ENCODE measurements around the gene PCED1A.
A peak's percentile ranks its signal among the peaks of the same experiment; 100 is the strongest.
"Not testable (repeated sequence)": the region's sequence is repeated elsewhere in the genome, so short reads cannot be mapped to it uniquely, and the experiment has no call there.

Gene PCED1A

GRCh38 chr20:2807929-2808328 lies 32.5 kb downstream of the PCED1A start:
- H3K9me3 ChIP-seq (ENCODE audit: control extremely low read depth in 1 of 5, control insufficient read depth in 4 of 5, insufficient read depth in 2 of 5, low read depth in 1 of 5, low read length in 4 of 5); H3K27ac ChIP-seq (ENCODE audit: insufficient read depth in 1 of 2, low read depth in 1 of 2, low read length in 2 of 2, poor library complexity in 1 of 2, severe bottlenecking in 2 of 2); POLR2A ChIA-PET; H3K36me3 ChIP-seq (ENCODE audit: control insufficient read depth in 4 of 4, insufficient read depth in 4 of 4, low read length in 3 of 4); CTCF ChIA-PET; DNase-seq; H3K4me3 ChIP-seq (ENCODE audit: control insufficient read depth in 1 of 7, extremely low read depth in 1 of 7, insufficient read depth in 4 of 7, low read depth in 2 of 7, low read length in 6 of 7): not testable (repeated sequence)
- H3K27me3 ChIP-seq (replicated peaks in 2 of 5; ENCODE audit: control insufficient read depth in 4 of 5, insufficient read depth in 5 of 5, low read length in 4 of 5), result peaks cover 2 to 28% (median 12%) of the 10 kb centered on the region in 5 experiments
- 100% methylated on average over 4 of the region's 9 CpGs for WGBS (ENCODE audit: insufficient coverage)
- H3K4me1 ChIP-seq (ENCODE audit: control extremely low read depth in 1 of 4, control insufficient read depth in 4 of 4, insufficient read depth in 4 of 4, low read length in 3 of 4), result peaks cover 0 to 11% (median 3%) of the 10 kb centered on the region in 4 experiments

GRCh38 chr20:2807019-2807418 lies 33.4 kb downstream of the PCED1A start:
- no peak for DNase-seq
- CTCF ChIA-PET, result no interaction called here
- no peak overlapping the region for H3K4me3 ChIP-seq (ENCODE audit: control insufficient read depth in 1 of 7, extremely low read depth in 1 of 7, insufficient read depth in 4 of 7, low read depth in 2 of 7, low read length in 6 of 7)
- H3K36me3 ChIP-seq (ENCODE audit: control insufficient read depth in 4 of 4, insufficient read depth in 4 of 4, low read length in 3 of 4), result no peaks in the 10 kb centered on the region
- WGBS (ENCODE audit: insufficient coverage), result 100% methylated on average over 3 of the region's 4 CpGs
- no peak overlapping the region for H3K27ac ChIP-seq (ENCODE audit: insufficient read depth in 1 of 2, low read depth in 1 of 2, low read length in 2 of 2, poor library complexity in 1 of 2, severe bottlenecking in 2 of 2)
- peaks cover 0 to 5% (median 0%) of the 10 kb centered on the region in 5 experiments for H3K9me3 ChIP-seq (ENCODE audit: control extremely low read depth in 1 of 5, control insufficient read depth in 4 of 5, insufficient read depth in 2 of 5, low read depth in 1 of 5, low read length in 4 of 5)
- peaks cover 0 to 14% (median 5%) of the 10 kb centered on the region in 4 experiments for H3K4me1 ChIP-seq (ENCODE audit: control extremely low read depth in 1 of 4, control insufficient read depth in 4 of 4, insufficient read depth in 4 of 4, low read length in 3 of 4)
- peaks cover 2 to 28% (median 12%) of the 10 kb centered on the region in 5 experiments for H3K27me3 ChIP-seq (replicated peaks in 2 of 5; ENCODE audit: control insufficient read depth in 4 of 5, insufficient read depth in 5 of 5, low read length in 4 of 5)
- POLR2A ChIA-PET, result no interaction called here

- ChIA-PET CTCF (no interaction called here), POLR2A (interaction anchor here (0.7 kb wide), 1 partner anchor 13 kb away, joined by 3 read pairs; no protein-coding TSS in a partner anchor)
- WGBS (ENCODE audit: insufficient coverage), result 98% methylated on average over 4 of the region's 4 CpGs
- DNase-seq, result no peak
- Histone ChIP-seq H3K4me3 (ENCODE audit: control insufficient read depth in 1 of 7, extremely low read depth in 1 of 7, insufficient read depth in 4 of 7, low read depth in 2 of 7, low read length in 6 of 7) (no peak overlapping the region), H3K36me3 (ENCODE audit: control insufficient read depth in 4 of 4, insufficient read depth in 4 of 4, low read length in 3 of 4) (no peaks in the 10 kb centered on the region), H3K27me3 (replicated peaks in 2 of 5; ENCODE audit: control insufficient read depth in 4 of 5, insufficient read depth in 5 of 5, low read length in 4 of 5) (peaks cover 2 to 28% (median 12%) of the 10 kb centered on the region in 5 experiments), H3K9me3 (ENCODE audit: control extremely low read depth in 1 of 5, control insufficient read depth in 4 of 5, insufficient read depth in 2 of 5, low read depth in 1 of 5, low read length in 4 of 5) (peaks cover 0 to 3% (median 0%) of the 10 kb centered on the region in 5 experiments), H3K27ac (ENCODE audit: insufficient read depth in 1 of 2, low read depth in 1 of 2, low read length in 2 of 2, poor library complexity in 1 of 2, severe bottlenecking in 2 of 2) (no peak overlapping the region), H3K4me1 (ENCODE audit: control extremely low read depth in 1 of 4, control insufficient read depth in 4 of 4, insufficient read depth in 4 of 4, low read length in 3 of 4) (peaks cover 0 to 21% (median 11%) of the 10 kb centered on the region in 4 experiments)
These were observed 34.1 kb downstream of the PCED1A start for GRCh38 chr20:2806351-2806701.

GRCh38 chr20:2805689-2806350 lies 34.6 kb downstream of the PCED1A start:
- Histone ChIP-seq H3K27ac (ENCODE audit: insufficient read depth in 1 of 2, low read depth in 1 of 2, low read length in 2 of 2, poor library complexity in 1 of 2, severe bottlenecking in 2 of 2) (no peak overlapping the region), H3K27me3 (replicated peaks in 2 of 5; ENCODE audit: control insufficient read depth in 4 of 5, insufficient read depth in 5 of 5, low read length in 4 of 5) (peaks cover 2 to 28% (median 12%) of the 10 kb centered on the region in 5 experiments), H3K9me3 (ENCODE audit: control extremely low read depth in 1 of 5, control insufficient read depth in 4 of 5, insufficient read depth in 2 of 5, low read depth in 1 of 5, low read length in 4 of 5) (no peaks in the 10 kb centered on the region), H3K4me1 (ENCODE audit: control extremely low read depth in 1 of 4, control insufficient read depth in 4 of 4, insufficient read depth in 4 of 4, low read length in 3 of 4) (peaks cover 0 to 26% (median 16%) of the 10 kb centered on the region in 4 experiments), H3K36me3 (ENCODE audit: control insufficient read depth in 4 of 4, insufficient read depth in 4 of 4, low read length in 3 of 4) (no peaks in the 10 kb centered on the region), H3K4me3 (ENCODE audit: control insufficient read depth in 1 of 7, extremely low read depth in 1 of 7, insufficient read depth in 4 of 7, low read depth in 2 of 7, low read length in 6 of 7) (no peak overlapping the region)
- no peak for DNase-seq
- 68% methylated on average over 20 of the region's 22 CpGs for WGBS (ENCODE audit: insufficient coverage)
- ChIA-PET POLR2A (interaction anchor here (0.6 to 0.7 kb wide), 2 partner anchors 12 to 95 kb away, joined by 3 read pairs; no protein-coding TSS in a partner anchor), CTCF (no interaction called here)

GRCh38 chr20:2804852-2805688 lies 35.4 kb downstream of the PCED1A start:
- Histone ChIP-seq H3K36me3 (ENCODE audit: control insufficient read depth in 4 of 4, insufficient read depth in 4 of 4, low read length in 3 of 4) (no peaks in the 10 kb centered on the region), H3K4me3 (ENCODE audit: control insufficient read depth in 1 of 7, extremely low read depth in 1 of 7, insufficient read depth in 4 of 7, low read depth in 2 of 7, low read length in 6 of 7) (peak overlapping the region in 3 of 7 experiments; percentile 38 to 45 (median 43)), H3K27me3 (replicated peaks in 2 of 5; ENCODE audit: control insufficient read depth in 4 of 5, insufficient read depth in 5 of 5, low read length in 4 of 5) (peaks cover 2 to 28% (median 12%) of the 10 kb centered on the region in 5 experiments), H3K9me3 (ENCODE audit: control extremely low read depth in 1 of 5, control insufficient read depth in 4 of 5, insufficient read depth in 2 of 5, low read depth in 1 of 5, low read length in 4 of 5) (no peaks in the 10 kb centered on the region), H3K4me1 (ENCODE audit: control extremely low read depth in 1 of 4, control insufficient read depth in 4 of 4, insufficient read depth in 4 of 4, low read length in 3 of 4) (peaks cover 0 to 28% (median 19%) of the 10 kb centered on the region in 4 experiments), H3K27ac (ENCODE audit: insufficient read depth in 1 of 2, low read depth in 1 of 2, low read length in 2 of 2, poor library complexity in 1 of 2, severe bottlenecking in 2 of 2) (no peak overlapping the region)
- WGBS (ENCODE audit: insufficient coverage), result 29% methylated on average over 31 of the region's 49 CpGs
- CTCF ChIA-PET, result interaction anchor here (1.3 kb wide), 1 partner anchor 54 kb away, joined by 3 read pairs; no protein-coding TSS in a partner anchor
- DNase-seq, result peak in 2 of 3 donors; percentile 59 to 63
- POLR2A ChIA-PET, result interaction anchor here (0.6 kb wide), 1 partner anchor 94 kb away, joined by 3 read pairs; no protein-coding TSS in a partner anchor

- H3K27me3 ChIP-seq (replicated peaks in 2 of 5; ENCODE audit: control insufficient read depth in 4 of 5, insufficient read depth in 5 of 5, low read length in 4 of 5), result peaks cover 2 to 28% (median 12%) of the 10 kb centered on the region in 5 experiments
- no peaks in the 10 kb centered on the region for H3K36me3 ChIP-seq (ENCODE audit: control insufficient read depth in 4 of 4, insufficient read depth in 4 of 4, low read length in 3 of 4)
- no peaks in the 10 kb centered on the region for H3K9me3 ChIP-seq (ENCODE audit: control extremely low read depth in 1 of 5, control insufficient read depth in 4 of 5, insufficient read depth in 2 of 5, low read depth in 1 of 5, low read length in 4 of 5)
- H3K27ac ChIP-seq (ENCODE audit: insufficient read depth in 1 of 2, low read depth in 1 of 2, low read length in 2 of 2, poor library complexity in 1 of 2, severe bottlenecking in 2 of 2), result no peak overlapping the region
- DNase-seq, result no peak
- POLR2A ChIA-PET, result no interaction called here
- peak overlapping the region in 1 of 7 experiments; percentile 45 for H3K4me3 ChIP-seq (ENCODE audit: control insufficient read depth in 1 of 7, extremely low read depth in 1 of 7, insufficient read depth in 4 of 7, low read depth in 2 of 7, low read length in 6 of 7)
- H3K4me1 ChIP-seq (ENCODE audit: control extremely low read depth in 1 of 4, control insufficient read depth in 4 of 4, insufficient read depth in 4 of 4, low read length in 3 of 4), result peaks cover 0 to 36% (median 27%) of the 10 kb centered on the region in 4 experiments
- CTCF ChIA-PET, result interaction anchor here (1.3 to 1.5 kb wide), 2 partner anchors 25 to 55 kb away, joined by 3 to 5 read pairs; no protein-coding TSS in a partner anchor
- 76% methylated on average over 12 of the region's 16 CpGs for WGBS (ENCODE audit: insufficient coverage)
These were observed 36.2 kb downstream of the PCED1A start for GRCh38 chr20:2804041-2804828.
